ENCODE measurements around the gene NME3. TPM values are rescaled to one million over a fixed set of nuclear protein-coding genes. Genes with fewer than 3 reads are reported as not detected.

The NME3 gene
- total and polyA plus RNA-seq, 9 donors, result 68.6 to 129 (median 87.4) TPM; not detected in 1

DNA sequence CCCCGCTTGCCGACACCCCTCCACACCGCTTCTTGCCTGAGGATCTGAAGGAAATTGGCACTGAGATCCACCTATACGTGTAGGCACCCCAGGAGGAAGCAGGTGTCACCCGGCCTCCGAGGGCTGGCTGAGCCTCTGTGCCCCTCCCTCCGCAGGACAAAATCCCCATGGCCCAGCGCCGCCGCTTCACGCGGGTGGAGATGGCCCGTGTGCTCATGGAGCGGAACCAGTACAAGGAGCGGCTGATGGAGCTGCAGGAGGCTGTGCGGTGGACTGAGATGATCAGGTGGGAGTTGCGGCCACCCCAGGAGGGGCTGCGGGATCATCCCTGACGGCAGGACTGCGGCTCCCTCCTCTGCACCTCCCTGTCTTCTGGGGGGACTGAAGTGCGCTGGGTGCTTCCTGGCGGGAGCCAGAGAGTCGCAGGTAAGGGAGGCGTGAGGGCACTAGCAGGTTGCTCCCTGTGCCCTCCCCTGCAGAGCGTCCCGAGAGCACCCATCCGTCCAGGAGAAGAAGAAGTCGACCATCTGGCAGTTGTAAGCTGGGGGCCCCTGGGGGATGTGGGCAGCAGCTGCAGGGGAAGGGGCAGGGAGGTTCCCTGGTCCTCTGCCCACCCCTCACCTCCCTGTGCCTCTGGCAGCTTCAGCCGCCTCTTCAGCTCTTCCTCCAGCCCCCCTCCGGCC, 9.0 kb downstream of the NME3 start:
- peak in 1 of 5 donors; percentile 35 for DNase-seq
- WGBS, 3 donors, result 83 to 88% (median 84%) methylated on average over 29 to 30 of the region's 30 CpGs
- no peaks in the 10 kb centered on the region for H3K36me3 ChIP-seq

DNA sequence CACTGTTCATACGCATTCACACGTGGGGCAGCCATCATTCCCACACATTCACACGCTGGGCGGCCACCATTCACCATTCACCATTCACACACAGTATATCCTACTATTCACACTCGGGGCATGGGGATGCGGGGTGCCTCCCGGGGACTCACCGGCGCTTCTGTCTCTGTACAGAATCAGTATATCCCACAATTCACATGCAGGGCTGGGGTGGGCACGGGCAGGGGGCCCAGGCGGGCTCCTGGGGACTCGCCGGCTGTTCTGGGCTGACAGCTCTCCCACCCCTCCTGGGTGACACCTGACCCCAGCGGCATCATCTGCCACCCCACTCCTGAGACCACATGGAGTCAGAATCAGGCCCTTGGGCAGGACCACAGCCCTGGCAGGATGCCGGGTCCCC, 9.6 kb downstream of the NME3 start:
- TF ChIP-seq, protein P1, sequence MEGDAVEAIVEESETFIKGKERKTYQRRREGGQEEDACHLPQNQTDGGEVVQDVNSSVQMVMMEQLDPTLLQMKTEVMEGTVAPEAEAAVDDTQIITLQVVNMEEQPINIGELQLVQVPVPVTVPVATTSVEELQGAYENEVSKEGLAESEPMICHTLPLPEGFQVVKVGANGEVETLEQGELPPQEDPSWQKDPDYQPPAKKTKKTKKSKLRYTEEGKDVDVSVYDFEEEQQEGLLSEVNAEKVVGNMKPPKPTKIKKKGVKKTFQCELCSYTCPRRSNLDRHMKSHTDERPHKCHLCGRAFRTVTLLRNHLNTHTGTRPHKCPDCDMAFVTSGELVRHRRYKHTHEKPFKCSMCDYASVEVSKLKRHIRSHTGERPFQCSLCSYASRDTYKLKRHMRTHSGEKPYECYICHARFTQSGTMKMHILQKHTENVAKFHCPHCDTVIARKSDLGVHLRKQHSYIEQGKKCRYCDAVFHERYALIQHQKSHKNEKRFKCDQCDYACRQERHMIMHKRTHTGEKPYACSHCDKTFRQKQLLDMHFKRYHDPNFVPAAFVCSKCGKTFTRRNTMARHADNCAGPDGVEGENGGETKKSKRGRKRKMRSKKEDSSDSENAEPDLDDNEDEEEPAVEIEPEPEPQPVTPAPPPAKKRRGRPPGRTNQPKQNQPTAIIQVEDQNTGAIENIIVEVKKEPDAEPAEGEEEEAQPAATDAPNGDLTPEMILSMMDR (IDR thresholded peaks at IDR 0.05), result no peak
- no peak for TF ChIP-seq POLR2A (IDR thresholded peaks at IDR 0.05)
- no peak for TF ChIP-seq EP300 (IDR thresholded peaks at IDR 0.05)
- no peaks in the 10 kb centered on the region for H3K36me3 ChIP-seq
- no peak for DNase-seq
- H3K9me3 ChIP-seq, result no peaks in the 10 kb centered on the region
- no peak overlapping the region for H3K4me3 ChIP-seq
- intact Hi-C loops (cut with DNase I), result no loop called here
- WGBS, 3 donors, result 88 to 90% (median 89%) methylated on average over 15 of the region's 15 CpGs
- H3K4me1 ChIP-seq (ENCODE audit: insufficient read depth), result no peaks in the 10 kb centered on the region
- no peaks in the 10 kb centered on the region for H3K27me3 ChIP-seq
- no peak overlapping the region for H3K27ac ChIP-seq

More for the DNA sequence above, 9.0 kb downstream of the NME3 start:
- TF ChIP-seq, protein P1 (IDR thresholded peaks at IDR 0.05), result no peak
- TF ChIP-seq EP300 (IDR thresholded peaks at IDR 0.05) (no peak), POLR2A (IDR thresholded peaks at IDR 0.05) (no peak)
- H3K27me3 ChIP-seq, result no peaks in the 10 kb centered on the region
- H3K4me3 ChIP-seq, result no peak overlapping the region
- no peaks in the 10 kb centered on the region for H3K4me1 ChIP-seq (ENCODE audit: insufficient read depth)
- no peaks in the 10 kb centered on the region for H3K9me3 ChIP-seq
- intact Hi-C loops (cut with DNase I), result no loop called here
- no peak overlapping the region for H3K27ac ChIP-seq

DNA sequence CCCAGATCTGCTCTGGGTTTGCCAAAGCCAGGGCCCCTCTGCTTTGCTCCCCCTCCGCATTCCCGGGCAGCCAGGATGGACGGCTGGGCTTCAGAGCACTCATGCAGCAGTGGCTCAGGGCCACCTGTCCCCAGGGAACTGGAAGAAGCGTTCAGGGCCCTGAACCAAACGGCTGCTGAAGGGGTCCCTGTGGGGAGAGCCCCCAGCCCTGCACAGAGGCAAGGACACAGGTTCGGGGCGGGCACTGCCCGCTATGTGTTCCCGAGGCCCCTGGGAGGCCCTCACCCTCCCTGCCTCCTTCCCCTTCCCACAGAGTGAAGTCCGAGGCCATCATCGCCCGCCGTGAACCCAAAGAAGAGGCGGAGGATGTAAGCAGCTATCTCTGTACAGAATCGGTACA, 10.4 kb downstream of the NME3 start:
- Histone ChIP-seq H3K4me3 (no peak overlapping the region), H3K27me3 (no peaks in the 10 kb centered on the region), H3K9me3 (no peaks in the 10 kb centered on the region), H3K36me3 (no peaks in the 10 kb centered on the region), H3K4me1 (ENCODE audit: insufficient read depth) (no peaks in the 10 kb centered on the region), H3K27ac (no peak overlapping the region)
- intact Hi-C loops (cut with DNase I), result no loop called here
- 80 to 87% (median 84%) methylated on average over 15 of the region's 15 CpGs for WGBS, 3 donors
- DNase-seq, result no peak
- TF ChIP-seq EP300 (IDR thresholded peaks at IDR 0.05), result no peak
- TF ChIP-seq POLR2A (IDR thresholded peaks at IDR 0.05), result no peak
- TF ChIP-seq, protein P1 (IDR thresholded peaks at IDR 0.05), result no peak

DNA sequence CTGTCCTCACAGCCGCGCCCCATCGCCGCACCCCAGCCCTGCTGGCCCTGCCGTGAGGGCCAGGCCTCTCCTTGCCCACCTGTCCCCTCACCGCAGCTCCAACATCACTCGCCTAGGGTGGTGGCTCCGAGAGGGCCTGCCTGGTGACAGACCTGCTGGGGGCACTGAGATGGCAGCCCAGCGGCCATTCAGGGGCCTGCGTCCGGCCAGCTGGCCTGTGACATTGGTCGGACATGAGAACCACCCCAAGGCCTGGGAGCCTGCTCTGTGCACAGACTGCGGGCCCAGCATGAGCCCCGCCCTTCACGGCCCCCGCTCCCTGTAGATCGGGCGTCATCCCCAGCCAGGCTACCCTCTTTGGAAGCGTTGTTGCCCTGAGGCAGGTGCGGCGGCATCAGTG, 11.8 kb downstream of the NME3 start:
- no peaks in the 10 kb centered on the region for H3K9me3 ChIP-seq
- TF ChIP-seq, protein P1 (IDR thresholded peaks at IDR 0.05), result no peak
- TF ChIP-seq EP300 (IDR thresholded peaks at IDR 0.05) (no peak), POLR2A (IDR thresholded peaks at IDR 0.05) (no peak)
- H3K36me3 ChIP-seq, result no peaks in the 10 kb centered on the region
- no peaks in the 10 kb centered on the region for H3K27me3 ChIP-seq
- no peak for DNase-seq
- intact Hi-C loops (cut with DNase I), result no loop called here
- WGBS, 3 donors, result 94 to 95% (median 94%) methylated on average over 21 of the region's 21 CpGs
- no peaks in the 10 kb centered on the region for H3K4me1 ChIP-seq (ENCODE audit: insufficient read depth)
- H3K27ac ChIP-seq, result no peak overlapping the region
- H3K4me3 ChIP-seq, result no peak overlapping the region

All from ovary (tissue), 9 donors.